Muscle of leg (tissue), 11 donors: ENCODE data around the gene KBTBD4. TPM values are rescaled to one million over a fixed set of nuclear protein-coding genes. Genes with fewer than 3 reads are reported as not detected.
A peak's percentile ranks its signal among the peaks of the same experiment; 100 is the strongest.

Experiments used
- DNase-seq: peaks from one replicate; pipeline ENCODE4 v3.0.0; 2013
- H3K27ac ChIP-seq: one replicate; pipeline ENCODE4 v1.5.1; 2013; ENCODE audit warnings: mild to moderate bottlenecking, low read length, control low read depth
- H3K27me3 ChIP-seq: one replicate; pipeline ENCODE4 v1.6.1; 2013; ENCODE audit warnings: low read length; ENCODE audit not compliant: control insufficient read depth, insufficient read depth
- H3K36me3 ChIP-seq: one replicate; pipeline ENCODE4 v1.6.1; 2013; ENCODE audit warnings: low read length; ENCODE audit not compliant: control insufficient read depth, insufficient read depth
- H3K4me1 ChIP-seq: one replicate; pipeline ENCODE4 v1.6.1; 2013; ENCODE audit warnings: low read length; ENCODE audit not compliant: control insufficient read depth, insufficient read depth
- H3K4me3 ChIP-seq: one replicate; pipeline ENCODE4 v1.5.1; 2013; ENCODE audit warnings: low read length, control low read depth
- H3K9me3 ChIP-seq: replicated peaks from 2 replicates; pipeline ENCODE4 v1.6.1; 2013; ENCODE audit warnings: low read depth, low read length; ENCODE audit not compliant: control insufficient read depth
- WGBS: methylation state at CpG from one replicate; pipeline ENCODE4 v1.1.5; 2013; ENCODE audit warnings: missing lambda C conversion rate; ENCODE audit not compliant: insufficient coverage; 5-methylcytosine and 5-hydroxymethylcytosine counted together
- polyA plus RNA-seq, 8 donors: library from polyadenylated mRNA; unstranded; fragments of 120-200 nt; gene quantifications; one replicate each; pipeline versions ENCODE4 v1.2.1 to v1.2.3, GENCODE V29; 2013; ENCODE audit warnings: inconsistent platforms in 1 of 8, low replicate concordance in 1 of 8; ENCODE audit not compliant: insufficient read length in 8 of 8, insufficient read depth in 1 of 8
- total RNA-seq: library from RNA; stranded (reverse); fragments of 120-200 nt; gene quantifications from one replicate; pipeline ENCODE4 v1.2.4, GENCODE V29; 2013

KBTBD4 gene
- total and polyA plus RNA-seq, 9 donors, result 11.8 to 16.5 (median 15.4) TPM

DNA sequence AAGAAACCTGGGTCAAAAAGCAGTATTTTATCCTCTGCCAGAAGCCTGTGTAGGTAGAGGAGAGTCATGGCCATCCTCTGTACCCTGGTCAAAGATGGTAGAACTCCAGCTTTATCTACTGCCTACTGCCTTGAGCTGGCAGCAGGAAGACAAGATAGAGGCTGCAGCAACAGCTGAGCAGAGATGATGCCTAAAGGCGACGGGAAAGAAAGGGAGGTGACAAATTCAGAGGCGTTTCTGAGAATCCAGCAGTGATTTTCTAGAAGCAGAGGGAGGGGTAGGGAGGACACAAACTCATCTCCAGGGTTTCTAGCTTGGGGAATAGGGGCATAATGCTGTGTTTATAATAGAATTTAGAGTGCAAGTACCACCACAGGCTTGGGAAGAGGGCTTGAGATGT lies 30.9 kb upstream of the KBTBD4 start:
- no peak overlapping the region for H3K4me3 ChIP-seq
- no peaks in the 10 kb centered on the region for H3K27me3 ChIP-seq
- no peaks in the 10 kb centered on the region for H3K9me3 ChIP-seq
- no peak overlapping the region for H3K27ac ChIP-seq
- H3K36me3 ChIP-seq, result peaks cover 3% of the 10 kb centered on the region
- DNase-seq, result no peak
- WGBS, result 48% methylated on average over 3 of the region's 3 CpGs
- peaks cover 24% of the 10 kb centered on the region for H3K4me1 ChIP-seq

DNA sequence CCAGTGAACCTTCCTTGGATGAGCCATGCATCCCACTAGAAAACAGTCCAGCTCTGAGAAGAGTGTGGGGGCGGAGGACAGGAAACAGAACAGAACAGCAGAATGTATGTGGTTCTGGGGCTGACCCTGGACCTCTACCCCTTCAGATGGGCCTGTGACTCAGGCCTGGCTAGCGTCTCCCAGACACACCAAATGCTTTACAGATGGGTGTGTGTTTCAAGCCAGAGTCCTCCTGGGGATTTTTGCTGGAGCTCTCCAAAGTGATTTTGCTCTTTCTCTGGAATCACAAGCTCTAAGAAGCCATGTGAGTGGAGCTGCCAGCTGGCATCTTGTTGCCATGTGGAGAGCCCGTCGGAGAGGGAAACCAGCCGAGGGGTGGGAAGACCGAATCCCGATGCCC lies 28.6 kb upstream of the KBTBD4 start:
- Histone ChIP-seq H3K27me3 (no peaks in the 10 kb centered on the region), H3K4me3 (no peak overlapping the region), H3K27ac (no peak overlapping the region), H3K4me1 (peaks cover 24% of the 10 kb centered on the region), H3K9me3 (no peaks in the 10 kb centered on the region), H3K36me3 (peaks cover 3% of the 10 kb centered on the region)
- WGBS, result 15% methylated on average over 3 of the region's 7 CpGs
- DNase-seq, result peak; percentile 81

DNA sequence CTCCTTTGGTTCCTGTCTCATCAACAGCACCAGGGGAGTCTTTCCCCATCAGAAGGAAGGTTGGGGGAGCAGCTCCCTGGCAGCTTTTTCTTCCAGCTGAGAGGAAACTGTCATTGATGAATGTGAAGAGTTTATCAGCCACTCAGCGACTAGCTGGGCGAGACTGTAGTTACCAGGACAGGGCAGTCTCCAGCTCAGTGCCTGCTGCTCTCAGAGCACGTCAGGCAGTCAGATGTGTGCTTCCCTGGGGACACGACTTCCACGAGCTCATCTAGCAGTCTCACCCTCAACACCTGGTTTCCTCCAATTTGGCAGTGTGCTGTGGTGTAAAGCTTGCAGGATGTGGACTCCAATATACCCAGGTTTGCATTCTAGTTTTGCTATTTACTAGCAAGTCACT lies 28.0 kb upstream of the KBTBD4 start:
- H3K4me3 ChIP-seq, result no peak overlapping the region
- peaks cover 24% of the 10 kb centered on the region for H3K4me1 ChIP-seq
- 58% methylated on average over 2 of the region's 5 CpGs for WGBS
- H3K27me3 ChIP-seq, result no peaks in the 10 kb centered on the region
- peak overlapping the region; percentile 17 for H3K27ac ChIP-seq
- DNase-seq, result no peak
- H3K36me3 ChIP-seq, result peaks cover 3% of the 10 kb centered on the region
- H3K9me3 ChIP-seq, result no peaks in the 10 kb centered on the region

DNA sequence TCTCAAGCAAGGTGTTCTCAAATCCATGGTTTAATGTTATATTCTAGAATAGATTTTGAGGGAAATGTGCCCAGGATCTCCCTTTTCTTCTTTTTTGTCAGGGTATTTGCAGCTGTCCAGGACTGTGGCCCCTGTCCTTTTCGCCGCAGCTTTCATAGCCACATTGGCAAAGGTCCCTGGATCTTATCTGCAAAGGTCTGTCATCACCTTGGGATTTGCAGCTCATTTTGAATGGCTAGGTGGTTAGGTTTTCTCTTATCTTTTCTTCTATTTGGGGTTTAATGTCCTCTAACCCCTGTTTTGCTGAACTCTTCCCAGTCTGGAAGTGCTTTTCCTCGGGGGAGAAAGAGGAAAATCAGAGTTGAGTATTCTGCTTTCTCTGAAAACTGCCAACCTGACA lies 27.2 kb upstream of the KBTBD4 start:
- Histone ChIP-seq H3K36me3 (peaks cover under 1% of the 10 kb centered on the region), H3K4me1 (peaks cover 20% of the 10 kb centered on the region), H3K27ac (no peak overlapping the region), H3K27me3 (no peaks in the 10 kb centered on the region), H3K9me3 (no peaks in the 10 kb centered on the region), H3K4me3 (no peak overlapping the region)
- DNase-seq, result no peak
- no CpG with 5 or more reads among the region's 3 CpGs for WGBS

DNA sequence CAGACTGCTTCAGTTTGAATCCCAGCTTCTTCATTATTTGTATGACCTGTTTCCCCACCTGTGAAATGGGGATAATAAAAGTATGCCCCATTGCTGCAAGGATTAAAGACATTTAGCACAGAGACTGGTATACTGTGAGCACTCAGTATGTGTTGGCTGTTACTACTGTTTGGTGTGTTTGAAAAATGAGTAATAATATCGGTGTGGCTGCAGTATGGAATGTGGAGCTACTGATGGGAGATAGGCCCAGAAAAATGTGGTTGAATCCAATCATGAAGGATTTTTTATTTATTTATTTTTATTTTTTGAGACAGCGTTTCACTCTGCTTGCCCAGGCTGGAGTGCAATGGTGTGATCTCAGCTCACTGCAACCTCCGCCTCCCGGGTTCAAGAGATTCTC lies 24.5 kb upstream of the KBTBD4 start:
- no peak overlapping the region for H3K4me3 ChIP-seq
- DNase-seq, result no peak
- H3K4me1 ChIP-seq, result peaks cover 18% of the 10 kb centered on the region
- no peak overlapping the region for H3K27ac ChIP-seq
- no peaks in the 10 kb centered on the region for H3K9me3 ChIP-seq
- no peaks in the 10 kb centered on the region for H3K36me3 ChIP-seq
- no peaks in the 10 kb centered on the region for H3K27me3 ChIP-seq
- WGBS, result 93% methylated on average over 2 of the region's 4 CpGs

DNA sequence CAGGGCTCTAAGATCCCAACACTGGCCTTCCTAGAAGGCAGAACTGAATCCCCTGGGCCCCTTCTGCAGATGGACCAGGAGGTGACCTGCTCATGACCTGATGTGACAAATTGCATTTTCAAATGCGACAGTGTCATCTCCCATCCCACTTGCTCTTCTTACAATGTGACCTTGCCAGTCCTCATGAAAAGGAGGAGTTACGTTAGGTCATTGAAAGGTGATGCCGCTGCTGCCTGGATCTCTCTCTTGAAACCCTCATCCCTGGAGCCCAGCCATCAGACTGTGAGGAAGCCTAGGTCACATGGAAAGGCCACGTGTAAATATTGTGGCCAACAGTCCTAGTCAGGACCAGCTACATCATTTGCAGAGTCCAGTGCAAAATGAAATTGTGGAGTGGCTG lies 21.1 kb upstream of the KBTBD4 start:
- H3K9me3 ChIP-seq, result no peaks in the 10 kb centered on the region
- no peaks in the 10 kb centered on the region for H3K4me1 ChIP-seq
- no peak overlapping the region for H3K4me3 ChIP-seq
- no peak for DNase-seq
- WGBS, result 56% methylated on average over 4 of the region's 4 CpGs
- peaks cover 9% of the 10 kb centered on the region for H3K27me3 ChIP-seq
- no peaks in the 10 kb centered on the region for H3K36me3 ChIP-seq
- H3K27ac ChIP-seq, result no peak overlapping the region

DNA sequence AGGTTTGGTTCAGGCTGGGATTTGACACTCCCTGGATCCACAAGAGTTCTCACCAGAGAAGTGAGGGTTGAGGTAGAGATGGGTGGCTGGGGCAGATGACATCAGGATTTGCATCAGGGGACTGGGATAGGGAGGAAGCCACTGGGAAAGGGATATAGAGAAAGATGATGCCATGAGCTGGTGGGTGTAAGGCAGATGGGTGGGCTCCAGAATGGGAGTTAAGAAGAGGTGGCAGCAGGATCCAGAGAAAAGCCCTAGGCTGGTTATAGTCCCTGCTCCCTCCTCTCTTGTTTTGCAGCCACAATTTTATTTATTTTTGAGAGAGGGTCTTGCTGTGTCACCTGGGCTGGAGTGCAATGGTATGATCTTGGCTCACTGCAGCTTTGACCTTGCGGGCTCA lies 17.2 kb upstream of the KBTBD4 start:
- DNase-seq, result no peak
- H3K36me3 ChIP-seq, result no peaks in the 10 kb centered on the region
- WGBS, result 100% methylated on average over 1 of the region's 1 CpG
- H3K27me3 ChIP-seq, result peaks cover 32% of the 10 kb centered on the region
- no peak overlapping the region for H3K27ac ChIP-seq
- no peaks in the 10 kb centered on the region for H3K9me3 ChIP-seq
- peaks cover 16% of the 10 kb centered on the region for H3K4me1 ChIP-seq
- no peak overlapping the region for H3K4me3 ChIP-seq

DNA sequence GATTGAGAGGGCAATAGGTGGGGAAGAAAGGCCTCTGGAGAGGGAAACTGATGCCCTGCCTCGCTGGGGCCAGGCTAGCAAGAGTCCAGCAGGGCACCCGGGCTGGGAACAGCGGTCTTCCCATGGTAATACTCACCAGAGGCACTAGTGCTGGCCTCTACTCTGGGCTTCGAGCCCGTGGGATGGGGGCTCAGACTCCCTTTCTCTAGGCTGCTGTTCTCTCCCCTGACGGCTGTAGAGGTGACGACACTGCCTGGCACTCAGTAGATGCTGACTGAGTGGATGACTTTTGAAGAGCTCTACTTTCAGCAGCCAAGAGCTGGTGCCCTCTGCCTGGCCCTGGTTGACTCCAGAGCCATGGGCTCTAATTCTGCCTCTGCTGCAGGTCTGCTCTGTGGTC lies 16.3 kb upstream of the KBTBD4 start:
- 71% methylated on average over 5 of the region's 7 CpGs for WGBS
- Histone ChIP-seq H3K36me3 (no peaks in the 10 kb centered on the region), H3K27ac (no peak overlapping the region), H3K4me1 (peaks cover 16% of the 10 kb centered on the region), H3K4me3 (no peak overlapping the region), H3K9me3 (no peaks in the 10 kb centered on the region), H3K27me3 (peaks cover 32% of the 10 kb centered on the region)
- DNase-seq, result no peak

DNA sequence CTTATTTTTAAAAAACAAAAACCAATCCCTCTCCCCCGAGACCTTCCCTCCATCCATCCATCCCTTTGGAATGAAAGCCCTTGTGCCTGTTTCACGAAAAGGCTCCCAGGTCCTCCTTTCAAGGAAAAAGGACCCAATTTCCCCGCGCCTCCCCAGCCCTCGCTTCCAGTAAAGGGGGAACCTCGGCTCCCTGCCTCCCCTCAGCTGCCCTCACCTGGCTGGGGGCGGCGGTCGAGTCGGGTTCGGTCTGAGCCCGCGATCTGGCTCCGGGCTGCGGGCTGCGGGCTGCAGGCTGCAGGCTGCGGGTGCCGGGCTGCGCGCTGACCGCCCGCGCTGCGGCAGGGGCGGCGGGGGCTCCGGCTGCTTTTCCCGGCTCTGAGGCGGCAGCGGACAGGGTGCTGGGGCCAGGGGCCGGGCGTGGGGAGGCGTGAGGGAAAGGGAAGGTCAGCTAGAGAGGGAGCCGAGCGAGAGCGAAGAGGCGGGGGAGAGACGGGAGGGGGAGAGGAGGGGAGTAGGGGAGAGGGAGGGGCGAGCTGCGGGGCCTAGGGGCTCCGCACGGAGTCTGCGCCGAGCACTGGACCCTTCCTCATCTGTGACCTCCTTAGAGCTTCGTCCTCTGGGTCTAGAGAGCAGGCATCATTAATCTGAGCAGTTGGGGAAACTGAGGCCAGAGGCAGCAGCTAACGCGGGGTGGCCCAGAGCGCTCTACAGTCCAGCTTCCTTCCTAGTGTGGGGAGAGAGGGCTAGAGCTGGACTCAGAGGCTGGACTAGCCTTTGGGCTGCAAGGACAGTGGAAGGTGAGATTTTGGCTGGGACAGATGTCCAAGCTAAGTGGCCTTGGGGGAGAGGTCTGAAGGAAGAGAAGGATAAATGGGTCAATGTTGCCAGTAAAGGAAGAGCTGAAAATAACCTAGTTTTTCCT lies 15.4 kb upstream of the KBTBD4 start, which contains the start of gene C1QTNF4:
Gene C1QTNF4 (minus strand): TSS at position 478 of the 922 bp plus-strand sequence. CDS start 3,601 bp downstream, outside the sequence.
- DNase-seq, result peak; percentile 40
- peak within 1 kb of the TSS; percentile 42 for H3K4me3 ChIP-seq
- H3K27me3 ChIP-seq, result peaks cover 32% of the 10 kb centered on the region
- WGBS, result 2% methylated on average over 41 of the region's 48 CpGs
- no peaks in the 10 kb centered on the region for H3K36me3 ChIP-seq
- H3K9me3 ChIP-seq, result no peaks in the 10 kb centered on the region
- no peak within 1 kb of the TSS for H3K27ac ChIP-seq
- peaks cover 18% of the 10 kb centered on the region for H3K4me1 ChIP-seq

DNA sequence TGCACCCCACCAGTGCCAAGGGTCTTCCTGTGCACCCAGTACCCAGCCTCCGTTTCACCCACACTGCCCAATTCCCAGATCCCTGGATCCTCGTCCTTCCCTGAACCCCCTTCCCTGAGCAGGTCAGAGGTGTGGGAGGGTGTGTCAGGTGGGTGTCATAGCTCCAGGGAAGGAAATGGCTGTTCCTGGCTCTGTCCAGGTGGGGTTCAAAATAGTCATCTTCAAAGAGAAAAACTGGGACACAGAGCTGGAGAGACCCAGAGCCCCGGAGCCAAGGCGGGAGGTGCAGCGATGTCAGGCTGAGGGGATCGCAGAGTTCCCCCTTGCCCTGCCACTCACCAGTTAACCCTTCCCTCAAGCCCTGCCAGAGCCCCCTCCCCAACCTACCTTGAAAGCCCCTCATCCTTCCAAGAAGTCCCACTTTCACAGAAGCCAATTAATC lies 14.7 kb upstream of the KBTBD4 start:
- Histone ChIP-seq H3K9me3 (no peaks in the 10 kb centered on the region), H3K36me3 (no peaks in the 10 kb centered on the region), H3K4me1 (peaks cover 25% of the 10 kb centered on the region), H3K27me3 (peaks cover 32% of the 10 kb centered on the region), H3K27ac (no peak overlapping the region), H3K4me3 (peak overlapping the region; percentile 42)
- DNase-seq, result no peak
- 5% methylated on average over 4 of the region's 6 CpGs for WGBS
